GM08714 (cell line): ENCODE results near the gene TLR7.

Experiments
- H3K4me3 ChIP-seq: fragments of 200-500 bp; sonication (Bioruptor generic); 2 replicates; pipeline ENCODE4 v1.5.1; 2014; ENCODE audit warnings: mild to moderate bottlenecking, low read length, inconsistent platforms
- ZNF274 ChIP-seq: IDR thresholded peaks from 2 replicates; pipeline ENCODE4 v1.6.1; 2012; ENCODE audit warnings: mild to moderate bottlenecking, low read depth, low read length

The TLR7 gene

DNA sequence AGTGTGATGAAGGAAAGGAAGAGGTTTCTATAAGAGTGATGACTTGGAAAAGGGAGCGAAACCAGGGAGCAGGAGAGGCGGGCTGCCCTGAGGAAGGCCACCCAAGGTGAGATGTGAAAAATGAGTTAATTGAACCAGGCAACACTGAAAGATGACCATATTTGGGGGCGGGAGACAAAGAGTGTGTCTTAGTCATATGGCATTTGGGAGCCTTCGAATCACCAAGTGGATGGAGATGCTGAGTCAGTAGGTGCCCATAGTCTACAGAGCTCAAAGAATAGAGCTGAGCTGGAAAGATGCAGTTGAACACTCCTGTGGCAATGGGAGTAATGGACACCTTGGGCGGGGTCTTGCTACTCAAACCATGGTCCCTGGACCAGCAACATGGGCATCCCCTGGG, 31.2 kb downstream of the TLR7 start:
- no peak for TF ChIP-seq ZNF274
- no peak overlapping the region for H3K4me3 ChIP-seq

DNA sequence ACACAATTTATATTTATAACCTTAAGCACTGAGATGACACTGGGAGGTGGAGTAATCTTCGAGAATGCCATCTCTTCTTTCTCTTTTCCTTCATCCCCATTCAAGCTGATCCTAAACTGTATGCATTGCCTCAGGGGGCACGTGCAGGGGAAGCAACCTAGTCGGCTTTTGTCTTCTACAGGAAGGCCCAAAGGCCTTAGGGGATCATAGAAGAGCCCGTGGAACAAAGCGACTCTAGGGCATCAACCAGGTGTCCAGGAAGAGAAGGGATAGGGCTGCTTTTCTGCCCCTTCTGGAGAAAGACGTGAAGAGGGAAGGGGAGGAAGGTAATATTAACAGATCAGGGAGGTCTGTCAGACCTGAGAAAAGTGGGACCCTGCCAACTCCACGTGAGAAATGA, 32.6 kb downstream of the TLR7 start:
- no peak for TF ChIP-seq ZNF274

DNA sequence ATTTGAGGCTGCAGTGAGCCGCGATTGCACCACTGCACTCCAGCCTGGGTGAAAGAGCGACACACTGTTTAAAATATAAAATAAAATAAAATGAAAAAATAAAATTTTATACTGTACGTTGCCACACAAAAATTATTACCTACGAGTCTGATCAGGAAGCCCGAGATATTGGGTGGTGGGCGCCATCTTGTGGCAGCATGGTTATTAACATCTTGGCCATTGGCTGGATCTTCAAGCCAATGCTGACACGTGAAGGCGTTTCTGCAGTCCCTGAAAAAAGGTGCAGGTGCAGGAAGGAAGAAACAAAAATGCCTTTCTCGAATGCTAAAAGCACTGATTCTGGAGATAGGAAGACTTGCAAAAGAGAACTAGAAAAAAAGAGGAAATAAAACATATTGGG, 34.6 kb downstream of the TLR7 start:
- TF ChIP-seq ZNF274 = no peak
- no peak overlapping the region for H3K4me3 ChIP-seq

More for the DNA sequence above, 32.6 kb downstream of the TLR7 start:
- H3K4me3 ChIP-seq = no peak overlapping the region

DNA sequence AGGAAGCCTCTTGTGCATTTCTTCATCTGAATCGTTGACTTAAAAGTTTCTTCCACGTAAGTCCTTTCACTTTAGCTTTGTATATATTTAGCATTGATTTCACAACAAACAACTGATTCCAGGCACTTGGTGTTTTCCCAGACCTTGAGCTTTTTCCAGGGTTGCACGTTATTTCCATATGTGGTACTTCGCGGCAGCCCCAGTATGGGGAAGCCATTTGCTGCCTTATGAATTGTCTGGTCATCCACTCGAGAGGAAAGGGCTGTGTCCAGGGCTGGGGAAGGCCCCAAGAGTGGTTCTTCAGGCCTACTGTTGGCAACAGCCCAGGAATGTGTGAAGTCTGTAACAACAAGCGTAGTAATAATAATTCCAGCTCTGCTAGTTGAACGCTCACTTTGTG, 36.8 kb downstream of the TLR7 start:
- no peak for TF ChIP-seq ZNF274
- H3K4me3 ChIP-seq = no peak overlapping the region

DNA sequence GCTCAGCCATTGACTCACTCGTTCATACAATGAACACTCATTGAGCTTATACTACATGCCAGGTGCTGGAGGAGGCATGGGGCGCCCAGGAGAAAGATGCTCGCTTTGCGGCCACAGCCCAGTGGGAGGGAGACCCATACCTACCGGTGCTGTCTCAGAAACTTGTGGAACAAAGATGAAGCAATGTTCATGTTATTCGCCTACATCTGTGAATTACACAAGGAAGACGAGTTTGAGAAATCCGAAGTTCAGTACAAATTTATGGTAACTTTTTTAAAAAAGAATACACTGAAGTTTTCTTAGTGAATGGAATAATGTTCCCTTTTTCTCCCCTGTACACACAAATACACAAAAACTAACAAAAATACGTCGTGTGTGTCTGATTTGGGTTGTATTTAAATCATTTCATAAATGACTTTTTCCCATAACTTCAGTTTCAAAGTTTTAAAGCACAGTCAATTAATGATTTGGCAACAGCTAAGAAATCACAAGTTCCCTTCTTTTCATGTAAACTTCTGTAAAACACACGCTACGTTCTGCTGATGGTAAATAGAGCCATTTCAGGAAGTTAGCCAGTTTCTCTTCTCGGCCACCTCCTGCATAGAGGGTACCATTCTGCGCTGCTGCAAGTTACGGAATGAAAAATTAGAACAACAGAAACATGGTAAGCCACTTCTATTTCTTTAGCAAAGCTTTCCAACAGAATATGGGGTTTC, 39.3 kb downstream of the TLR7 start, which contains the start of gene TLR8:
TLR8 (plus strand) TSS at position 575 of the 716 bp plus-strand sequence; CDS start at position 662, 87 bp downstream.
- H3K4me3 ChIP-seq = no peak within 1 kb of the TSS
- no peak for TF ChIP-seq ZNF274

DNA sequence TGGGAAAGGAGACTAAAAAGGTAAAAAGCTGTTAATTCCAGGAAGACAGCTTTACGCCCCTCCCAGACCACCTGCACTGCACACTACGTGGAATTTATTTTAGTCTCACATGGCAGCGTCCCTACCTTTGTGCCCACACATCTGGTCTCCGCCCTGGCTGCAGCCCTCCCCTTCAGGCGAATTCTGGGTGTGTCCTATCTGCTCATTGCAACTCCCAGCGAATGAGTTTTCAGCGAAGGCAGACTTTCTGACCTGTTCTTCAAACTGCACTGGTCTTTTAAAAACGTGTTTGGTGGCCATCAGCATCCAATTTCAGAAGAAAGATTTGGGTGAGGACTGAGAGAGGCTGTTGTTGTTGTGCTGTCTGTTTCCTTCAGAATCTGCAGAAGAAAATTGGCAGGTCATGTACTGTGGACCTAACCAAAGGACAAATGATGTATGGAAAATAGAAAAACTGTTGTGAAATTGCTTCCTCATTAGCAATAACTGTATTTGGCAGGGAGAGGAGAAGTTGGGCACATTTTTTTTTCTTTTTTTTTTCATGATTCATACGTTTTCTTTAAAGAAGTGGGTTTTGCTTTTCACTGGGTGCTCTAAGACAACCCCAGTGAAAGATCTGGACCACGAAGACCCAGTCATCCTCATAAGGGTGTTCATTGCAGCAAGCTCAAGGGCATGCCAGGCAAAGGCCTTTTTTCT, 43.7 kb downstream of the TLR7 start:
- no peak overlapping the region for H3K4me3 ChIP-seq
- TF ChIP-seq ZNF274 = no peak

DNA sequence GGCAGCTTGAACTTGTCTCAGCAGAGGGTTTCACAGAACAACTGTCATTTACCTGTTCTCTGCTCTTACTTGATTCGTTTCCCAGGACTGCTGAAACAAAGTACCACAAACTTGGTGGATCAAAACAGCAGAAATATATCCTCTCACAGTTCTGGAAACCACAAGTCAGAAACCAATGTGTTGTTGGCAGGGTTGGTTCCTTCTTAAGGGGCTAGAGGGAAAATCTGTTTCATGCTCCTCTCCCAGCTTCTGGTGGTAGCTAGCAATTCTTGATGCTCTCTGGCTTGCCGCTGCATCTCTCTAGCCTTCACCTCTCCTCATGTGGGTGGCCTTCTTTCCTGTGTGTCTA, 44.2 kb downstream of the TLR7 start:
- no peak overlapping the region for H3K4me3 ChIP-seq
- TF ChIP-seq ZNF274 = no peak

DNA sequence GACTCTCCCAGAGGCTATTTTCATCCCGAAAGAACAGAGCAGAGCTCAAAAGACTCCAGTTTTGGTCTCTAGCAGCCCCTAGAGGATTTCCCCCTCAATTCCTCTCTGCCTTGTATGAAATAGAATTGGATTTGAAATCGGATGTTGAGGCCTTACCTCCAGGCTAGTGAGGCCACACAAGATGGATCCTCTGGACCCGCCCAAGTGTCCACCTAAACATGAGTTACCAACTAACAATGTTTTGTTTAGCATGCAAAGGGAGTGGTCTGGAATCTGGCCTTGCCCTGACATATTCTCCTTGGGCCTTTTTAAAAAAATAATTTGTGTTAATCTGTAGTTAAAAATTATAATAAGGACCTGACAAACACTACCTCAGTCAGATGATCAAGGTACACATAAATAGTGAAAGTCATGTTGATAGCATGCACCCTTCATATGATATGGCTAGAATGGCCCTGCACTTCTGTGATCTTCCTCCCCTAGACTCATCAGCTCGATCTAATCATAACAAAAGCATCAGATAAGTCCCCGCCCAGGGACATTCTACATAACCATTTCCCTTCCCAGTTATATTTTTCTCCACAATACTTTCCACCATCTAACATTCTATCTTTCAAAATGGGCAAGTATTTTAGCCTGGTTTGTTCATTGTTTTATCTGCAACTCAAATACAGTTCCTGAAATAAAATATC, 46.1 kb downstream of the TLR7 start:
- no peak for TF ChIP-seq ZNF274
- H3K4me3 ChIP-seq = no peak overlapping the region

DNA sequence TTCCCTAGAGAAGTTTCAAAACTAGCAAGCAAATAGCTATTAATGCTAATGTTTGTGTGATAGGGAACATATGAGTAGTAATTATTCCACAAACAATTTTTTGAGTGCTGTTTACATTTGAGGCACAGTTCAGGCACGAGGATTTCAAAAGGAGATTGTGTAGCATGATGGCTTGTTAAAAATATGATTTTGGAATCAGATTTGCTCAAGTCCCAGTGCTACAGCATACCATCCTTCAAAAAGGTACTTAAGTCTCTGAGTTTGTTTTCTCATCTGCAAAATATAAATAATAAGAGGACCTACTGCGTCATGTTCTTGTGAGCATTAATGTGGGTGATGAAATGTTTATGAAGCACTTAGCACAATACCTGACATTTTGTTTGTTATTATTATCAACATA, 50.9 kb downstream of the TLR7 start:
- no peak overlapping the region for H3K4me3 ChIP-seq
- no peak for TF ChIP-seq ZNF274

DNA sequence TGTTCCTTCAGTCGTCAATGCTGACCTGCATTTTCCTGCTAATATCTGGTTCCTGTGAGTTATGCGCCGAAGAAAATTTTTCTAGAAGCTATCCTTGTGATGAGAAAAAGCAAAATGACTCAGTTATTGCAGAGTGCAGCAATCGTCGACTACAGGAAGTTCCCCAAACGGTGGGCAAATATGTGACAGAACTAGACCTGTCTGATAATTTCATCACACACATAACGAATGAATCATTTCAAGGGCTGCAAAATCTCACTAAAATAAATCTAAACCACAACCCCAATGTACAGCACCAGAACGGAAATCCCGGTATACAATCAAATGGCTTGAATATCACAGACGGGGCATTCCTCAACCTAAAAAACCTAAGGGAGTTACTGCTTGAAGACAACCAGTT, 52.2 kb downstream of the TLR7 start:
- no peak for TF ChIP-seq ZNF274

DNA sequence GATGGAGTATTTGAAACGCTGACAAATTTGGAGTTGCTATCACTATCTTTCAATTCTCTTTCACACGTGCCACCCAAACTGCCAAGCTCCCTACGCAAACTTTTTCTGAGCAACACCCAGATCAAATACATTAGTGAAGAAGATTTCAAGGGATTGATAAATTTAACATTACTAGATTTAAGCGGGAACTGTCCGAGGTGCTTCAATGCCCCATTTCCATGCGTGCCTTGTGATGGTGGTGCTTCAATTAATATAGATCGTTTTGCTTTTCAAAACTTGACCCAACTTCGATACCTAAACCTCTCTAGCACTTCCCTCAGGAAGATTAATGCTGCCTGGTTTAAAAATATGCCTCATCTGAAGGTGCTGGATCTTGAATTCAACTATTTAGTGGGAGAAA, 52.7 kb downstream of the TLR7 start:
- TF ChIP-seq ZNF274 = no peak
- no peak overlapping the region for H3K4me3 ChIP-seq

More for the DNA sequence above, 52.2 kb downstream of the TLR7 start:
- H3K4me3 ChIP-seq = no peak overlapping the region

DNA sequence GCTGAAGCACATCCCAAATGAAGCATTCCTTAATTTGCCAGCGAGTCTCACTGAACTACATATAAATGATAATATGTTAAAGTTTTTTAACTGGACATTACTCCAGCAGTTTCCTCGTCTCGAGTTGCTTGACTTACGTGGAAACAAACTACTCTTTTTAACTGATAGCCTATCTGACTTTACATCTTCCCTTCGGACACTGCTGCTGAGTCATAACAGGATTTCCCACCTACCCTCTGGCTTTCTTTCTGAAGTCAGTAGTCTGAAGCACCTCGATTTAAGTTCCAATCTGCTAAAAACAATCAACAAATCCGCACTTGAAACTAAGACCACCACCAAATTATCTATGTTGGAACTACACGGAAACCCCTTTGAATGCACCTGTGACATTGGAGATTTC, 54.1 kb downstream of the TLR7 start:
- H3K4me3 ChIP-seq = no peak overlapping the region

DNA sequence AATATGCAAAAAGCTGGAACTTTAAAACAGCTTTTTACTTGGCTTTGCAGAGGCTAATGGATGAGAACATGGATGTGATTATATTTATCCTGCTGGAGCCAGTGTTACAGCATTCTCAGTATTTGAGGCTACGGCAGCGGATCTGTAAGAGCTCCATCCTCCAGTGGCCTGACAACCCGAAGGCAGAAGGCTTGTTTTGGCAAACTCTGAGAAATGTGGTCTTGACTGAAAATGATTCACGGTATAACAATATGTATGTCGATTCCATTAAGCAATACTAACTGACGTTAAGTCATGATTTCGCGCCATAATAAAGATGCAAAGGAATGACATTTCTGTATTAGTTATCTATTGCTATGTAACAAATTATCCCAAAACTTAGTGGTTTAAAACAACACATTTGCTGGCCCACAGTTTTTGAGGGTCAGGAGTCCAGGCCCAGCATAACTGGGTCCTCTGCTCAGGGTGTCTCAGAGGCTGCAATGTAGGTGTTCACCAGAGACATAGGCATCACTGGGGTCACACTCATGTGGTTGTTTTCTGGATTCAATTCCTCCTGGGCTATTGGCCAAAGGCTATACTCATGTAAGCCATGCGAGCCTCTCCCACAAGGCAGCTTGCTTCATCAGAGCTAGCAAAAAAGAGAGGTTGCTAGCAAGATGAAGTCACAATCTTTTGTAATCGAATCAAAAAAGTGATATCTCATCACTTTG, 55.2 kb downstream of the TLR7 start:
- H3K4me3 ChIP-seq = no peak overlapping the region
- TF ChIP-seq ZNF274 = no peak

More for the DNA sequence above, 54.1 kb downstream of the TLR7 start:
- no peak for TF ChIP-seq ZNF274

DNA sequence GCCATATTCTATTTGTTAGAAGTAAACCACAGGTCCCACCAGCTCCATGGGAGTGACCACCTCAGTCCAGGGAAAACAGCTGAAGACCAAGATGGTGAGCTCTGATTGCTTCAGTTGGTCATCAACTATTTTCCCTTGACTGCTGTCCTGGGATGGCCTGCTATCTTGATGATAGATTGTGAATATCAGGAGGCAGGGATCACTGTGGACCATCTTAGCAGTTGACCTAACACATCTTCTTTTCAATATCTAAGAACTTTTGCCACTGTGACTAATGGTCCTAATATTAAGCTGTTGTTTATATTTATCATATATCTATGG, 55.7 kb downstream of the TLR7 start:
- TF ChIP-seq ZNF274 = no peak
- no peak overlapping the region for H3K4me3 ChIP-seq

DNA sequence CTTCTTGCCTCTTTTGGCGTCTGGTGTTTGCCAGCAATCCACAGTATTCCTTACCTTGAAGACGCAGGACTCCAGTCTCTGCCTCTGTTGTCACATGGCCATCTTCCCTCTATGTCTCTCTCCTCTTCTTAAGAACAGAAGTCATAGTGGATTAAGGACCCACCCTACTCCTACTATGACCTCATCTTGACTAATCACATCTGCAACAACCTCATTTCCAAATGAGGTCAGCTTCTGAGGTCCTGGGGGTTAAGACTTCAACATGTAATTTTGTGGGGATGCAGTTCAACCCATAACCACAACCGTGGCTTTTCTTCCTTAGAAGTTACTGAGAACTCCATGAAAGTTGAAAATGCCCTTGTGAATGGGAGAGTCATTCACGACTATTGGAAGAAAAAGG, 62.8 kb downstream of the TLR7 start:
- TF ChIP-seq ZNF274 = no peak
- H3K4me3 ChIP-seq = no peak overlapping the region

DNA sequence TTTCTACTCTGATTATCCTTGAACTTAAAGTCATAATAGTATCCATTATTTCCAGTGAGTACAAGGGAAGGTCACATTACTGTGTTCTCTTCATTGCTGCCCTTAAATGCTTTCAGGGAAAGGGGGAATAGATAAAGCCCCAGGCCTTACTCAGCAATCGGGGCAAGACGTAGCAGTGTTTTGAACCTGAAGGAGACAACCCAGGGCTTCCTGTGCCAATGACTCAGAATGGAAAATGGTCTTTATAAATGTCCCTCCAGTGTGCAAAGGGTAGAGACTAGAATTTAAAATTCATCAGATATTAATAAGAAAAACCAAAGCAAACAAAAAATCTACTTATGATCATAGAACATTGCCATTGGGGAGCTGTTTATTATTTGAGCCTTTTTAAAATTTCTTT, 63.3 kb downstream of the TLR7 start:
- no peak for TF ChIP-seq ZNF274
- H3K4me3 ChIP-seq = no peak overlapping the region
